Karpas-422 (cell line): Measurements from ENCODE around the gene SCN3A. TPM values are rescaled to one million over a fixed set of nuclear protein-coding genes. Genes with fewer than 3 reads are reported as not detected.

Source experiments
- DNase-seq: peaks from one replicate; pipeline ENCODE4 v3.0.0-alpha.2; 2015
- H2AFZ ChIP-seq: fragments of 200-600 bp; sonication (generic); 2 replicates; pipeline ENCODE4 v1.6.1; 2014; ENCODE audit warnings: antibody characterized with exemption, low read length, mixed read lengths
- H3K27ac ChIP-seq: fragments of 200-600 bp; sonication (generic); 2 replicates; pipeline ENCODE4 v1.5.1; 2014; ENCODE audit warnings: mild to moderate bottlenecking, low read length, moderate library complexity
- H3K27me3 ChIP-seq: fragments of 200-600 bp; sonication (generic); 2 replicates; pipeline ENCODE4 v1.6.1; 2014; ENCODE audit warnings: low read length, mixed read lengths
- H3K36me3 ChIP-seq: fragments of 200-600 bp; sonication (generic); 2 replicates; pipeline ENCODE4 v1.6.1; 2014; ENCODE audit warnings: low read length, mixed read lengths; ENCODE audit not compliant: insufficient read depth
- H3K4me1 ChIP-seq: fragments of 200-600 bp; sonication (generic); 2 replicates; pipeline ENCODE4 v1.6.1; 2014; ENCODE audit warnings: mild to moderate bottlenecking, low read length, mixed read lengths
- H3K4me2 ChIP-seq: fragments of 200-600 bp; sonication (generic); 2 replicates; pipeline ENCODE4 v1.6.1; 2014; ENCODE audit warnings: low read length, low read depth, mild to moderate bottlenecking; ENCODE audit not compliant: poor library complexity, severe bottlenecking
- H3K4me3 ChIP-seq: fragments of 200-600 bp; sonication (generic); 2 replicates; pipeline ENCODE4 v1.5.1; 2014; ENCODE audit warnings: mild to moderate bottlenecking, antibody characterized with exemption, low read length, mixed read lengths
- H3K79me2 ChIP-seq: fragments of 200-600 bp; sonication (generic); 2 replicates; pipeline ENCODE4 v1.6.1; 2014; ENCODE audit warnings: mild to moderate bottlenecking, low read length, mixed read lengths
- H3K9ac ChIP-seq: fragments of 200-600 bp; sonication (generic); 2 replicates; pipeline ENCODE4 v1.6.0; 2014; ENCODE audit warnings: low read length
- H3K9me2 ChIP-seq: fragments of 200-600 bp; sonication (generic), shearing (Covaris generic); replicated peaks from 2 replicates; pipeline ENCODE4 v1.6.0; 2014; ENCODE audit warnings: mild to moderate bottlenecking, low read length, moderate library complexity; ENCODE audit not compliant: insufficient read depth
- H3K9me3 ChIP-seq: fragments of 300-700, 200-600 bp; sonication (generic); 2 replicates; pipeline ENCODE4 v1.6.1; 2014; ENCODE audit warnings: low read length, mixed read lengths
- H4K20me1 ChIP-seq: fragments of 200-600 bp; sonication (generic); 2 replicates; pipeline ENCODE4 v1.6.1; 2014; ENCODE audit warnings: mild to moderate bottlenecking, antibody characterized with exemption, low read length, low read depth; ENCODE audit not compliant: insufficient read depth
- total RNA-seq: library from RNA; depleted of rRNA; stranded (reverse); fragments of >200 nt; shearing (Covaris generic); gene quantifications from 2 replicates; pipeline ENCODE4 v1.2.3, GENCODE V29; 2014; ENCODE audit warnings: low replicate concordance; rRNA removed

SCN3A gene
- total RNA-seq, 1 experiment from 2014 or later, result not detected

GRCh38 chr2:165055082-165055851 lies 148.6 kb downstream of the SCN3A start:
- no peaks in the 10 kb centered on the region for H3K27me3 ChIP-seq
- no peaks in the 10 kb centered on the region for H3K4me1 ChIP-seq
- DNase-seq, result no peak
- H3K4me2 ChIP-seq, result no peak overlapping the region
- no peak overlapping the region for H2AFZ ChIP-seq
- no peaks in the 10 kb centered on the region for H3K9me2 ChIP-seq
- H4K20me1 ChIP-seq, result no peaks in the 10 kb centered on the region
- no peak overlapping the region for H3K4me3 ChIP-seq
- no peaks in the 10 kb centered on the region for H3K9me3 ChIP-seq
- H3K27ac ChIP-seq, result no peak overlapping the region
- no peaks in the 10 kb centered on the region for H3K36me3 ChIP-seq
- no peaks in the 10 kb centered on the region for H3K79me2 ChIP-seq
- H3K9ac ChIP-seq, result no peak overlapping the region

GRCh38 chr2:165054652-165055051 lies 149.2 kb downstream of the SCN3A start:
- H3K27ac ChIP-seq, result no peak overlapping the region
- H3K27me3 ChIP-seq, result no peaks in the 10 kb centered on the region
- no peaks in the 10 kb centered on the region for H3K79me2 ChIP-seq
- no peak for DNase-seq
- no peak overlapping the region for H3K4me2 ChIP-seq
- no peak overlapping the region for H3K4me3 ChIP-seq
- no peak overlapping the region for H3K9ac ChIP-seq
- no peaks in the 10 kb centered on the region for H3K9me2 ChIP-seq
- H3K36me3 ChIP-seq, result no peaks in the 10 kb centered on the region
- no peaks in the 10 kb centered on the region for H3K4me1 ChIP-seq
- H4K20me1 ChIP-seq, result no peaks in the 10 kb centered on the region
- no peaks in the 10 kb centered on the region for H3K9me3 ChIP-seq
- H2AFZ ChIP-seq, result no peak overlapping the region

DNA sequence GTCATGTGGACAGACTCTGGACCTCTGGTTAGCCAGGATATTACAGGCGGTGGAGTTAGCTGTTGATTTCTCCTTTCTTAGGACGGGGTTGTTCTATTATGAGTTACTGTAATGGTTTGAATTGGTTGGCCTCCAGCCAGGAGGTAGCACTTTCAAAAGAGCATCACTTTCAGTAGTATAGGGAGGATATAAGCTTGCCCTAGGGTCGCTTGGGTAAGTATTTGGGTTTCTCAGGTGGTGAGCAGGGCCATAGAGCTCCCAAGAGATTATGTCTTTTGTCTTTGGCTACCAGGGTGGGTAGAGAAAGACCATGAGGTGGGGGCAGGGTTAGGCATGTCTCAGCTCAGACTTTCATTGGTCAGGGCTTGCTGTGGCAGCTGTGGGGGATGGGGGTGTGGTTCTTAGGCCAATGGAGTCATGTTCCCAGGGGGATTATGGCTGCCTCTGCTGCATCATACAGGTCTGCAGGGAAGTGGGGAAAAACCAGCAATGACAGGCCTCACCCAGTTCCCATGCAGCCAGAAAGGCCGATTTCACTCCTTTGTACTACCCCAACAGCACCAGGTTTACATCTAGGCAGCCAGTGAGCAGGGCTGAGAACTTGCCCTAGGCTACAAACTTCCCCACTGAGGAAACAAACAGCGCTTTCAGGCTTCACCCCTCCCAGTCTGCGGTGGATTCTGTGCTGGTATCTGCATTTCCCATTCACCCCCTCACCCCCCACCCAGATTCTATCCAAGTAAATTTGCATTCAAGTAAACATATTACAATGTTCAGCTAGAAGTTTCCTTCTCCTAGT lies 159.1 kb downstream of the SCN3A start:
- no peak overlapping the region for H3K9ac ChIP-seq
- H3K4me2 ChIP-seq, result no peak overlapping the region
- no peak overlapping the region for H3K4me3 ChIP-seq
- no peaks in the 10 kb centered on the region for H3K4me1 ChIP-seq
- H3K9me3 ChIP-seq, result no peaks in the 10 kb centered on the region
- no peak overlapping the region for H3K27ac ChIP-seq
- DNase-seq, result no peak
- no peaks in the 10 kb centered on the region for H4K20me1 ChIP-seq
- H3K79me2 ChIP-seq, result no peaks in the 10 kb centered on the region
- H2AFZ ChIP-seq, result no peak overlapping the region
- H3K36me3 ChIP-seq, result no peaks in the 10 kb centered on the region
- no peaks in the 10 kb centered on the region for H3K27me3 ChIP-seq
- no peaks in the 10 kb centered on the region for H3K9me2 ChIP-seq

Other genes with a start within 250 kb of the SCN3A start
- gene SLC38A11, start 248.5 kb downstream of the SCN3A start, total RNA-seq, result not detected in 2 replicates
- gene SCN2A, start 35.4 kb upstream of the SCN3A start, total RNA-seq, result 0.51 and 0.75 TPM in 2 replicates